ENCODE results near the gene QRICH1. TPM values are rescaled to one million over a fixed set of nuclear protein-coding genes. Genes with fewer than 3 reads are reported as not detected.

The QRICH1 gene
- total and polyA plus RNA-seq, 2 of the 13 experiments (the other 11 are each of a cell fraction or from before 2014, with no cell fraction given) = 52.6 to 102 TPM

- TF ChIP-seq ZNF414 (CRISPR knock-in tag; IDR thresholded peaks at IDR 0.05) (peak; percentile 91; the same call in 1 of the 2 replicates), ZNF747 (CRISPR knock-in tag; IDR thresholded peaks at IDR 0.05; ENCODE audit: borderline replicate concordance) (peak; percentile 93; the same call in 1 of the 2 replicates), ZNF557 (CRISPR knock-in tag; IDR thresholded peaks at IDR 0.05) (peak; percentile 83; the same call in 1 of the 2 replicates), ZNF567 (CRISPR knock-in tag; IDR thresholded peaks at IDR 0.05; ENCODE audit: borderline replicate concordance) (0 out of 2 replicates have a peak, but pooled peaks have one; percentile 50), GABPA (IDR thresholded peaks at IDR 0.05; ENCODE audit: low read depth, low read length) (no peak), GABPA (CRISPR knock-in tag; IDR thresholded peaks at IDR 0.05; ENCODE audit: low read depth) (peak; percentile 44; the same call in 1 of the 2 replicates), PTBP1 (IDR thresholded peaks at IDR 0.05; ENCODE audit: low read depth, low read length, poor library complexity, severe bottlenecking) (peak; percentile 86), SIN3A (IDR thresholded peaks at IDR 0.05; ENCODE audit: borderline replicate concordance, low read depth, low read length) (peak; percentile 64; the same call in 1 of the 2 replicates), NBN (conservative IDR thresholded peaks at IDR 0.05) (no peak), ZNF276 (CRISPR knock-in tag; IDR thresholded peaks at IDR 0.05; ENCODE audit: low read depth) (peak; percentile 93), DR1 (CRISPR knock-in tag; IDR thresholded peaks at IDR 0.05) (peak; percentile 99), BCLAF1 (IDR thresholded peaks at IDR 0.05) (no peak), HBP1 (CRISPR knock-in tag; IDR thresholded peaks at IDR 0.05; ENCODE audit: low read depth) (peak; percentile 84; the same call in 1 of the 2 replicates), HMGA1 (CRISPR knock-in tag; conservative IDR thresholded peaks at IDR 0.05) (no peak), MLX (CRISPR knock-in tag; IDR thresholded peaks at IDR 0.05) (peak; percentile 51; the same call in 1 of the 2 replicates), NFIB (CRISPR knock-in tag; IDR thresholded peaks at IDR 0.05; ENCODE audit: borderline replicate concordance) (0 out of 2 replicates have a peak, but pooled peaks have one; percentile 73), ZNF841 (CRISPR knock-in tag; IDR thresholded peaks at IDR 0.05; ENCODE audit: borderline replicate concordance) (no peak), ZNF484 (CRISPR knock-in tag; IDR thresholded peaks at IDR 0.05; ENCODE audit: borderline replicate concordance, low read depth) (no peak; the same call in 1 of the 2 replicates), FOXK1 (CRISPR knock-in tag; IDR thresholded peaks at IDR 0.05; ENCODE audit: borderline replicate concordance, low read depth) (peak; percentile 93), RNF2 (conservative IDR thresholded peaks at IDR 0.05; ENCODE audit: low read depth) (peak; percentile 91; the same call in 1 of the 2 replicates), ZNF460 (CRISPR knock-in tag; IDR thresholded peaks at IDR 0.05; ENCODE audit: borderline replicate concordance) (no peak), STAG1 (CRISPR knock-in tag; IDR thresholded peaks at IDR 0.05) (peak; percentile 30; the same call in 1 of the 2 replicates)
Measured at GRCh38 chr3:49028673-49029562, 65.0 kb downstream of the QRICH1 start, which contains the start of gene IMPDH2 (continued).

Measured in HepG2 (cell line).